ENCODE results near the gene HARBI1.

- TF ChIP-seq POLR2A (IDR thresholded peaks at IDR 0.05), result no peak
- no peak for TF ChIP-seq EP300 (IDR thresholded peaks at IDR 0.05)
Measured at GRCh38 chr11:46599340-46600193, 17.5 kb downstream of the HARBI1 start.
